ENCODE results near the gene PALD1.

PALD1 gene

GRCh38 chr10:70478191-70479164 lies at the start of gene PALD1:
Gene PALD1 (plus strand): TSS chr10:70478767. CDS start chr10:70525952, 47,185 bp downstream.
- H3K27me3 ChIP-seq (replicated peaks) = no peaks in the 10 kb centered on the region
- H3K36me3 ChIP-seq (replicated peaks) = no peaks in the 10 kb centered on the region
- no peak for DNase-seq
- TF ChIP-seq CTCF (IDR thresholded peaks at IDR 0.05; ENCODE audit: low read depth, low read length, missing control alignments) = peak; percentile 23
- in situ Hi-C loops (cut with HindIII; ENCODE audit: low pct_ligation_motif_present, low sequenced_read_pairs) = no loop called here
- peak within 1 kb of the TSS; percentile 54 for H3K4me3 ChIP-seq (ENCODE audit: low read depth, low read length)
- no peak within 1 kb of the TSS for H3K27ac ChIP-seq

- no peak for TF ChIP-seq CTCF (IDR thresholded peaks at IDR 0.05; ENCODE audit: low read depth, low read length, missing control alignments)
- Histone ChIP-seq H3K27ac (no peak overlapping the region), H3K27me3 (replicated peaks) (no peaks in the 10 kb centered on the region), H3K4me3 (ENCODE audit: low read depth, low read length) (no peak overlapping the region), H3K36me3 (replicated peaks) (peaks cover 33% of the 10 kb centered on the region)
- DNase-seq = peak; percentile 65
- in situ Hi-C loops (cut with HindIII; ENCODE audit: low pct_ligation_motif_present, low sequenced_read_pairs) = no loop called here
Observed at GRCh38 chr10:70430493-70431445, 47.8 kb upstream of the PALD1 start.

GRCh38 chr10:70432101-70432500 lies 46.5 kb upstream of the PALD1 start:
- Histone ChIP-seq H3K36me3 (replicated peaks) (peaks cover 23% of the 10 kb centered on the region), H3K4me3 (ENCODE audit: low read depth, low read length) (no peak overlapping the region), H3K27ac (no peak overlapping the region), H3K27me3 (replicated peaks) (no peaks in the 10 kb centered on the region)
- DNase-seq = no peak
- no peak for TF ChIP-seq CTCF (IDR thresholded peaks at IDR 0.05; ENCODE audit: low read depth, low read length, missing control alignments)
- in situ Hi-C loops (cut with HindIII; ENCODE audit: low pct_ligation_motif_present, low sequenced_read_pairs) = no loop called here

- no peaks in the 10 kb centered on the region for H3K27me3 ChIP-seq (replicated peaks)
- no peak for TF ChIP-seq CTCF (IDR thresholded peaks at IDR 0.05; ENCODE audit: low read depth, low read length, missing control alignments)
- in situ Hi-C loops (cut with HindIII; ENCODE audit: low pct_ligation_motif_present, low sequenced_read_pairs) = no loop called here
- H3K4me3 ChIP-seq (ENCODE audit: low read depth, low read length) = no peak overlapping the region
- peaks cover 20% of the 10 kb centered on the region for H3K36me3 ChIP-seq (replicated peaks)
- H3K27ac ChIP-seq = no peak overlapping the region
- no peak for DNase-seq
Observed at GRCh38 chr10:70432561-70433263, 45.9 kb upstream of the PALD1 start.

- Histone ChIP-seq H3K36me3 (replicated peaks) (peaks cover 14% of the 10 kb centered on the region), H3K27me3 (replicated peaks) (no peaks in the 10 kb centered on the region), H3K4me3 (ENCODE audit: low read depth, low read length) (no peak overlapping the region), H3K27ac (no peak overlapping the region)
- no peak for DNase-seq
- no peak for TF ChIP-seq CTCF (IDR thresholded peaks at IDR 0.05; ENCODE audit: low read depth, low read length, missing control alignments)
- in situ Hi-C loops (cut with HindIII; ENCODE audit: low pct_ligation_motif_present, low sequenced_read_pairs) = no loop called here
Observed at GRCh38 chr10:70433581-70434280, 44.8 kb upstream of the PALD1 start.

Measured in brain microvascular endothelial cell (primary cell).